HepG2 (cell line): ENCODE data around the gene UBE2C. TPM values are rescaled to one million over a fixed set of nuclear protein-coding genes. Genes with fewer than 3 reads are reported as not detected.

ENCODE experiments used
- ATAC-seq: fragments of 200-7000 bp; cut with Tn5 transposase; 3 replicates; pipeline ENCODE4 v1.9.1; 2020; ENCODE audit warnings: mild to moderate bottlenecking, moderate library complexity
- BruUV-seq: library from RNA; stranded (reverse); fragments of 400-500 nt; replicated peaks from 2 replicates; lab custom pipeline; 2021; lab: Mats Ljungman, UMichigan
- CTCF ChIA-PET: fragments of 300-600 bp; formaldehyde crosslinking; extraction: SDS; loops from one replicate; lab custom pipeline; 2021; ENCODE audit warnings: low total read pairs, inconsistent platforms, low intra/inter-chr PET ratio; lab: Yijun Ruan, JAX
- POLR2A ChIA-PET: fragments of 350-600 bp; sonication (Branson Sonifier 250); formaldehyde crosslinking; loops from one replicate; lab custom pipeline; 2020; ENCODE audit warnings: antibody characterized with exemption, inconsistent platforms; lab: Yijun Ruan, JAX
- DNase-seq: peaks from one replicate; pipeline ENCODE4 v3.0.0-alpha.2; 2015; ENCODE audit warnings: low spot score
- FAIRE-seq: peaks from 3 replicates; lab custom pipeline; 2011; peaks lifted over from hg19 to GRCh38; lab: Jason Lieb, UNC
- H2AFZ ChIP-seq: one replicate; pipeline ENCODE4 v1.6.1; 2011; ENCODE audit warnings: low read length, inconsistent platforms
- H3K27ac ChIP-seq: fragments of 300-600 bp; 3 replicates; pipeline ENCODE4 v1.8.0; 2011; ENCODE audit warnings: mixed run types, mild to moderate bottlenecking, mixed read lengths, low read length, inconsistent platforms; ENCODE audit not compliant: insufficient read depth; ENCODE audit errors: extremely low read length
- H3K27me3 ChIP-seq, 2 experiments: fragments of 200-600 bp in 1 of 2; 2 replicates in 1 of 2; 3 replicates in 1 of 2; pipeline versions ENCODE4 v1.6.0 to v1.8.0; 2011; ENCODE audit warnings: low read length in 2 of 2, mild to moderate bottlenecking in 2 of 2, moderate library complexity in 2 of 2, inconsistent platforms in 1 of 2; ENCODE audit not compliant: insufficient read depth in 2 of 2, control insufficient read depth in 1 of 2
- H3K36me3 ChIP-seq, 2 experiments: fragments of 200-600 bp in 1 of 2; replicated peaks in 1 of 2; 2 replicates in 1 of 2; 3 replicates in 1 of 2; pipeline versions ENCODE4 v1.5.1 to v1.8.0; 2011; ENCODE audit warnings: low read length in 2 of 2, inconsistent platforms in 1 of 2; ENCODE audit not compliant: insufficient read depth in 2 of 2, control insufficient read depth in 1 of 2
- H3K4me1 ChIP-seq: 2 replicates; pipeline ENCODE4 v1.5.1; 2012; ENCODE audit warnings: low read length, inconsistent platforms; ENCODE audit not compliant: insufficient read depth
- H3K4me2 ChIP-seq: 2 replicates; pipeline ENCODE4 v1.6.0; 2011; ENCODE audit warnings: low read depth, low read length, inconsistent platforms
- H3K4me3 ChIP-seq, 3 experiments: fragments of 200-600 bp in 1 of 3; sonication (generic), shearing (Covaris generic) in 1 of 3; replicated peaks in 1 of 3; 2 replicates each; pipeline ENCODE4 v1.5.1; 2011 to 2016; ENCODE audit warnings: low read length in 3 of 3, inconsistent platforms in 2 of 3, low read depth in 2 of 3, mild to moderate bottlenecking in 2 of 3, control low read depth in 1 of 3, mixed read lengths in 1 of 3; ENCODE audit not compliant: insufficient read depth in 1 of 3
- H3K79me2 ChIP-seq: one replicate; pipeline ENCODE4 v1.6.1; 2011; ENCODE audit warnings: low read length, inconsistent platforms; ENCODE audit not compliant: insufficient read depth
- H3K9ac ChIP-seq: 2 replicates; pipeline ENCODE4 v1.6.0; 2011; ENCODE audit warnings: mild to moderate bottlenecking, low read depth, low read length, inconsistent platforms; ENCODE audit not compliant: insufficient read depth
- H3K9me3 ChIP-seq: 2 replicates; pipeline ENCODE4 v1.5.1; 2012; ENCODE audit warnings: mild to moderate bottlenecking, low read length
- H4K20me1 ChIP-seq: 2 replicates; pipeline ENCODE4 v1.6.0; 2011; ENCODE audit warnings: inconsistent platforms, mild to moderate bottlenecking, low read length, moderate library complexity; ENCODE audit not compliant: insufficient read depth
- GTF2F1 ChIP-seq: fragments of 150-350 bp; IDR thresholded peaks from 2 replicates; pipeline ENCODE4 v1.6.1; 2014; ENCODE audit warnings: low read length
- HNRNPUL1 ChIP-seq: fragments of 200-400 bp; formaldehyde crosslinking; IDR thresholded peaks from 2 replicates; pipeline ENCODE4 v1.6.1; 2017; ENCODE audit warnings: low read depth, mild to moderate bottlenecking, low read length, moderate library complexity
- LCORL ChIP-seq, 2 experiments: fragments of 450-650 bp in 1 of 2; sonication (generic) in 1 of 2; formaldehyde crosslinking in 1 of 2; IDR thresholded peaks; 2 replicates each; pipeline versions ENCODE4 v1.5.0 to v1.6.1; 2017 to 2020; ENCODE audit warnings: antibody characterized with exemption in 1 of 2, missing genetic modification reagents in 1 of 2
- PHF21A ChIP-seq: sonication (generic); formaldehyde crosslinking; IDR thresholded peaks from 2 replicates; pipeline ENCODE4 v1.5.0; 2020; ENCODE audit warnings: mild to moderate bottlenecking, missing genetic modification reagents
- SOX5 ChIP-seq: IDR thresholded peaks from 2 replicates; pipeline ENCODE4 v1.6.1; 2016; ENCODE audit warnings: borderline replicate concordance
- SRSF9 ChIP-seq: fragments of 200-400 bp; formaldehyde crosslinking; IDR thresholded peaks from 2 replicates; pipeline ENCODE4 v1.6.1; 2018; ENCODE audit warnings: borderline replicate concordance, mild to moderate bottlenecking, low read depth, low read length; ENCODE audit not compliant: insufficient read depth, poor library complexity, severe bottlenecking
- U2AF1 ChIP-seq: fragments of 200-400 bp; formaldehyde crosslinking; optimal IDR thresholded peaks from 2 replicates; pipeline ENCODE3; 2017; ENCODE audit warnings: mild to moderate bottlenecking, low read depth, low read length
- ZBTB8A ChIP-seq: sonication (generic); formaldehyde crosslinking; IDR thresholded peaks from 2 replicates; pipeline ENCODE4 v1.4.0; 2020; ENCODE audit warnings: mild to moderate bottlenecking, low read depth, missing genetic modification reagents, borderline replicate concordance
- ZFP82 ChIP-seq: sonication (generic); formaldehyde crosslinking; IDR thresholded peaks from 2 replicates; pipeline ENCODE4 v1.5.1; 2020; ENCODE audit warnings: mild to moderate bottlenecking, missing genetic modification reagents, borderline replicate concordance
- ZNF329 ChIP-seq: sonication (generic); formaldehyde crosslinking; IDR thresholded peaks from 2 replicates; pipeline ENCODE4 v1.9.0; 2021; ENCODE audit warnings: low read depth, mild to moderate bottlenecking, missing genetic modification reagents
- ZNF788 ChIP-seq: sonication (generic); formaldehyde crosslinking; IDR thresholded peaks from 2 replicates; pipeline ENCODE4 v1.5.0; 2020; ENCODE audit warnings: mild to moderate bottlenecking, missing genetic modification reagents, borderline replicate concordance
- WGBS: methylation state at CpG from one replicate; pipeline ENCODE4 v1.1.6; 2017; ENCODE audit warnings: low lambda C conversion rate; 5-methylcytosine and 5-hydroxymethylcytosine counted together
- in situ Hi-C: cut with HindIII; loops from 2 replicates; pipeline ENCODE4 v1.10.0; 2017; ENCODE audit warnings: low pct_unique_long_range_greater_than_20kb; ENCODE audit not compliant: extremely low pct_ligation_motif_present
- intact Hi-C: fragments of 100-400 bp; cut with micrococcal nuclease; formaldehyde crosslinking; loops from one replicate; pipeline ENCODE4 v1.10.0; 2022; ENCODE audit not compliant: unreplicated experiment
- polyA plus RNA-seq, 8 experiments: library from polyadenylated mRNA; depleted of rRNA in 3 of 8; stranded (reverse) in 7 of 8; unstranded in 1 of 8; fragments of >200 nt; fragmentation: Illumina TruSeq in 4 of 8; extraction: Trizol in 4 of 8; gene quantifications; 2 replicates each; pipeline versions ENCODE4 v1.2.1 to v1.2.3, GENCODE V29; 2011 to 2016; ENCODE audit warnings: low read depth in 4 of 8, missing spikeins in 1 of 8, mixed read lengths in 1 of 8; ENCODE audit not compliant: insufficient read depth in 1 of 8
- total RNA-seq, 5 experiments: library from RNA; depleted of rRNA; stranded (reverse); fragments of >200 nt; fragmentation: Illumina TruSeq; extraction: Trizol; gene quantifications; 2 replicates each; pipeline ENCODE4 v1.2.3, GENCODE V29; 2016; ENCODE audit warnings: low read depth in 1 of 5
- TF ChIP-seq, protein P1 (sequence below): sonication (generic); formaldehyde crosslinking; IDR thresholded peaks from 2 replicates; pipeline ENCODE4 v1.5.1; 2020; ENCODE audit warnings: missing genetic modification reagents, mild to moderate bottlenecking, borderline replicate concordance

The UBE2C gene
- total and polyA plus RNA-seq, 2 of the 13 experiments (the other 11 are each of a cell fraction or from before 2014, with no cell fraction given): 100 to 123 TPM

DNA sequence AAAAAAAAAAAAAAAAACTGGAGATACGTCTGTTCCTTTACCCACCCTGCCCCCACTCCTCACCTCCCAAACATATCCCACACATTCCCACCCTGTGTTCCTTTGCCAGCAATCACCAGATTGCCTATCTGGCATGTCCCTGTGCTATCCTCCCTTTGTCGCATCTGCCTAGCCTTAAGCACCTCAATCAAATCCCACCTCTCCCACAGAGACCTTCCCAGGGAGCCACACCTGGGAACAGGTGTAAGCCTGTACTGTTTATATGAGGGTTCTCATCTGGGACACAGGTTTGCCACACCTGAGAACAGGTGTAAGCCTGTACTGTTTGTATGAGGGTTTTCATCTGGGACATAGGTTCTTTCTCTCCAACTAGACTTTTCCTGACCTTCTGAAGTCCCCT, 37.5 kb upstream of the UBE2C start:
- ChIA-PET POLR2A (no interaction called here), CTCF (no interaction called here)
- TF ChIP-seq LCORL (IDR thresholded peaks at IDR 0.05) (no peak), LCORL (CRISPR knock-in tag; IDR thresholded peaks at IDR 0.05) (no peak), SOX5 (CRISPR knock-in tag) (no peak), HNRNPUL1 (no peak), ZNF329 (CRISPR knock-in tag) (no peak), ZFP82 (CRISPR knock-in tag) (no peak), U2AF1 (no peak), SRSF9 (no peak), ZBTB8A (CRISPR knock-in tag) (no peak), PHF21A (CRISPR knock-in tag) (no peak), ZNF788 (CRISPR knock-in tag) (no peak), GTF2F1 (no peak)
- TF ChIP-seq, protein P1, sequence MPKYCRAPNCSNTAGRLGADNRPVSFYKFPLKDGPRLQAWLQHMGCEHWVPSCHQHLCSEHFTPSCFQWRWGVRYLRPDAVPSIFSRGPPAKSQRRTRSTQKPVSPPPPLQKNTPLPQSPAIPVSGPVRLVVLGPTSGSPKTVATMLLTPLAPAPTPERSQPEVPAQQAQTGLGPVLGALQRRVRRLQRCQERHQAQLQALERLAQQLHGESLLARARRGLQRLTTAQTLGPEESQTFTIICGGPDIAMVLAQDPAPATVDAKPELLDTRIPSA: no peak
- H2AFZ ChIP-seq: no peak overlapping the region
- no peak for DNase-seq
- no peak overlapping the region for H3K4me3 ChIP-seq
- no peaks in the 10 kb centered on the region for H3K36me3 ChIP-seq
- H3K9me3 ChIP-seq: no peaks in the 10 kb centered on the region
- no peak for ATAC-seq
- peaks cover 2 to 15% of the 10 kb centered on the region in 2 experiments; a peak in 4 of 5 replicates for H3K27me3 ChIP-seq
- H3K9ac ChIP-seq: no peak overlapping the region
- H3K79me2 ChIP-seq: no peaks in the 10 kb centered on the region
- 2% methylated on average over 2 of the region's 2 CpGs for WGBS
- H4K20me1 ChIP-seq: no peaks in the 10 kb centered on the region
- H3K4me1 ChIP-seq: peaks cover 15% of the 10 kb centered on the region
- H3K27ac ChIP-seq: no peak overlapping the region
- no peak overlapping the region for H3K4me2 ChIP-seq
- in situ Hi-C loops: loop anchor here (5.0 to 25.0 kb wide), 5 partner anchors 178 to 587 kb away; partner anchors contain the start of gene EPPIN
- BruUV-seq: no TSS peak
- no peak for FAIRE-seq
- intact Hi-C loops: loop anchor here (5.0 kb wide), 2 partner anchors 338 to 413 kb away; partner anchors contain the start of gene SYS1
